H1 (cell line): ENCODE data around the gene PF4V1. TPM values are rescaled to one million over a fixed set of nuclear protein-coding genes. Genes with fewer than 3 reads are reported as not detected.

Experiments used
- E2F6 ChIP-seq: IDR thresholded peaks from 2 replicates; pipeline ENCODE4 v1.6.1; 2012; ENCODE audit warnings: inconsistent platforms
- PHF8 ChIP-seq: fragments of 200-600 bp; sonication (generic); conservative IDR thresholded peaks from 2 replicates; pipeline ENCODE4 v1.7.1; 2012; ENCODE audit warnings: low read depth, mild to moderate bottlenecking, inconsistent platforms, low read length, moderate library complexity
- SIN3A ChIP-seq, 2 experiments: IDR thresholded peaks in 1 of 2; conservative IDR thresholded peaks in 1 of 2; 2 replicates each; pipeline ENCODE4 v1.6.1; 2011 to 2012; ENCODE audit warnings: low read length in 2 of 2, improper control_type of control experiment in 1 of 2, low read depth in 1 of 2, mild to moderate bottlenecking in 1 of 2
- polyA plus RNA-seq, 7 experiments: library from polyadenylated mRNA; depleted of rRNA in 3 of 7; stranded (reverse) in 5 of 7; unstranded in 2 of 7; fragments of >200 nt in 5 of 7; fragments of 200-250 nt in 2 of 7; gene quantifications; 1 replicate in 5 of 7; 2 replicates in 1 of 7; 4 replicates in 1 of 7; pipeline versions ENCODE4 v1.2.1 to v1.2.3, GENCODE V29; 2011 to 2013; ENCODE audit warnings: missing spikeins in 2 of 7, mixed read lengths in 2 of 7
- total RNA-seq: library from RNA; stranded (reverse); fragmentation: NEBNext Ultra II Directional; extraction: Animal tissue kit (Norgen Biotek cat#: 25700); gene quantifications from 2 replicates; pipeline ENCODE4 v1.2.1, GENCODE V29; 2021
- TF ChIP-seq, protein P1 (sequence below), 3 experiments: IDR thresholded peaks; 1 replicate in 2 of 3; 2 replicates in 1 of 3; pipeline versions ENCODE4 v1.5.1 to v1.6.1; 2011; ENCODE audit warnings: low read length in 3 of 3, mild to moderate bottlenecking in 3 of 3, inconsistent platforms in 2 of 3, low read depth in 1 of 3, moderate library complexity in 1 of 3; ENCODE audit not compliant: insufficient read depth in 1 of 3; ENCODE audit errors: control extremely low read depth in 1 of 3

The PF4V1 gene
- total and polyA plus RNA-seq, 2 of the 8 experiments (the other 6 are each of a cell fraction or from before 2014, with no cell fraction given), result not detected

GRCh38 chr4:73864961-73865360, 11.9 kb downstream of the PF4V1 start (continued):
- no peak for TF ChIP-seq E2F6
- no peak for TF ChIP-seq PHF8
- no peak for TF ChIP-seq SIN3A (conservative IDR thresholded peaks at IDR 0.05 in 1 of 2, IDR thresholded peaks at IDR 0.05 in 1 of 2; ENCODE audit: low read depth in 1 of 2, low read length in 2 of 2)
- TF ChIP-seq, protein P1, sequence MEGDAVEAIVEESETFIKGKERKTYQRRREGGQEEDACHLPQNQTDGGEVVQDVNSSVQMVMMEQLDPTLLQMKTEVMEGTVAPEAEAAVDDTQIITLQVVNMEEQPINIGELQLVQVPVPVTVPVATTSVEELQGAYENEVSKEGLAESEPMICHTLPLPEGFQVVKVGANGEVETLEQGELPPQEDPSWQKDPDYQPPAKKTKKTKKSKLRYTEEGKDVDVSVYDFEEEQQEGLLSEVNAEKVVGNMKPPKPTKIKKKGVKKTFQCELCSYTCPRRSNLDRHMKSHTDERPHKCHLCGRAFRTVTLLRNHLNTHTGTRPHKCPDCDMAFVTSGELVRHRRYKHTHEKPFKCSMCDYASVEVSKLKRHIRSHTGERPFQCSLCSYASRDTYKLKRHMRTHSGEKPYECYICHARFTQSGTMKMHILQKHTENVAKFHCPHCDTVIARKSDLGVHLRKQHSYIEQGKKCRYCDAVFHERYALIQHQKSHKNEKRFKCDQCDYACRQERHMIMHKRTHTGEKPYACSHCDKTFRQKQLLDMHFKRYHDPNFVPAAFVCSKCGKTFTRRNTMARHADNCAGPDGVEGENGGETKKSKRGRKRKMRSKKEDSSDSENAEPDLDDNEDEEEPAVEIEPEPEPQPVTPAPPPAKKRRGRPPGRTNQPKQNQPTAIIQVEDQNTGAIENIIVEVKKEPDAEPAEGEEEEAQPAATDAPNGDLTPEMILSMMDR (IDR thresholded peaks at IDR 0.05; ENCODE audit: control extremely low read depth in 1 of 3, insufficient read depth in 1 of 3, low read depth in 1 of 3, low read length in 3 of 3), result no peak
